Measurements from ENCODE around the gene LSM2.

DNA sequence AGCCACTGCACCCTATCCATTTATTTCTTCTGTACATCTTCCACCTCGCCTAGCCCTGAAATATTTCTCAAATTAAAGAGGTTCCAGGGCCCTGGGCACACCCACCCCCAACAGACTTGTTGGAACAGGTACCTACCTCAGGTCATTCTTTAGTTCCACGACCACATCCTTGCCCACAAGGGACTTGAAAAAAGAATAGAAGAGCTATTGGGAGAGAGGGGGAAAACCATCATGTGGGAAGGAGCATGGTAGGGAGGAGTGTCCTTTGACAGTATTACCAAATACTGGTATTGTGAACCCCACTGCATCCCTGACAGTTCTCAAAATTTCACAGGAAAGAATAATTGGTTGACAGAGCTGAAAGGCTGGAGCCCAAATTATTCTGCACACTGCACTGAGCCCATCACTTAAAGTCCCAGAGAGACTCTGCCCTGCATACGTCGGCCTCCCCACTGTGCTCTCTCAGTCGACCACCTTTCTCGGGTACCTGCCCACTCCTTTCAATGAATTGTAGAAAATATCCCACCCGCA is 762 bp downstream of the LSM2 start:
- TF ChIP-seq, protein P1, sequence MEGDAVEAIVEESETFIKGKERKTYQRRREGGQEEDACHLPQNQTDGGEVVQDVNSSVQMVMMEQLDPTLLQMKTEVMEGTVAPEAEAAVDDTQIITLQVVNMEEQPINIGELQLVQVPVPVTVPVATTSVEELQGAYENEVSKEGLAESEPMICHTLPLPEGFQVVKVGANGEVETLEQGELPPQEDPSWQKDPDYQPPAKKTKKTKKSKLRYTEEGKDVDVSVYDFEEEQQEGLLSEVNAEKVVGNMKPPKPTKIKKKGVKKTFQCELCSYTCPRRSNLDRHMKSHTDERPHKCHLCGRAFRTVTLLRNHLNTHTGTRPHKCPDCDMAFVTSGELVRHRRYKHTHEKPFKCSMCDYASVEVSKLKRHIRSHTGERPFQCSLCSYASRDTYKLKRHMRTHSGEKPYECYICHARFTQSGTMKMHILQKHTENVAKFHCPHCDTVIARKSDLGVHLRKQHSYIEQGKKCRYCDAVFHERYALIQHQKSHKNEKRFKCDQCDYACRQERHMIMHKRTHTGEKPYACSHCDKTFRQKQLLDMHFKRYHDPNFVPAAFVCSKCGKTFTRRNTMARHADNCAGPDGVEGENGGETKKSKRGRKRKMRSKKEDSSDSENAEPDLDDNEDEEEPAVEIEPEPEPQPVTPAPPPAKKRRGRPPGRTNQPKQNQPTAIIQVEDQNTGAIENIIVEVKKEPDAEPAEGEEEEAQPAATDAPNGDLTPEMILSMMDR (IDR thresholded peaks at IDR 0.05 in 4 of 5, conservative IDR thresholded peaks at IDR 0.05 in 1 of 5), result no peak
- TF ChIP-seq POLR2A (IDR thresholded peaks at IDR 0.05), result no peak

Measured in gastrocnemius medialis (tissue), 4 donors.